Measurements from ENCODE around the gene TOPORS.
A peak's percentile ranks its signal among the peaks of the same experiment; 100 is the strongest.

TOPORS gene

DNA sequence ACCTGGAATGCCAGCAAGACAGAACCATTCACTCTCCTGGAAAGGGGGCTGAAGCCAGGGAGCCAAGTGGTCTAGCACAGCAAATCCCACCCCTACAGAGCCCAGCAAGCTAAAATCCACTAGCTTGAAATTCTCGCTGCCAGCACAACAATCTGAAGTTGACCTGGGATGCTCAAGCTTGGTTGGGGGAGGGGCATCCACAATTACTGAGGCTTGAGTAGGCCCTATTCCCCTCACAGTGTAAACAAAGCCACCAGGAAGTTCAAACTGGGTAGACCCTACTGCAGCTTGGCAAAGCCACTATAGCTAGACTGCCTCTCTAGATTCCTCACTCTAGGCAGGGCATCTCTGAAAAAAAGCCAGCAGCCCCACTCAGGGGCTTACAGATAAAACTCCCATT is 43.7 kb downstream of the TOPORS start:
- no peak overlapping the region for H2BK120ac ChIP-seq (ENCODE audit: low read depth, low read length)

GRCh38 chr9:32503008-32503407 is 49.4 kb downstream of the TOPORS start:
- Histone ChIP-seq H2AFZ (ENCODE audit: low read depth, low read length) (no peak overlapping the region), H2BK15ac (ENCODE audit: low read depth, poor library complexity, severe bottlenecking) (no peak overlapping the region), H3K4ac (ENCODE audit: low read depth in 1 of 2, low read length in 2 of 2) (no peak overlapping the region), H4K8ac (ENCODE audit: low read length) (no peak overlapping the region), H3K4me3 (ENCODE audit: insufficient read depth in 1 of 2, low read depth in 1 of 2, low read length in 2 of 2) (no peak overlapping the region), H3K36me3 (ENCODE audit: control insufficient read depth in 1 of 2, insufficient read depth in 2 of 2, low read depth in 1 of 2, low read length in 2 of 2) (peaks cover 14 to 32% of the 10 kb centered on the region in 2 experiments), H3K4me1 (ENCODE audit: control insufficient read depth, insufficient read depth, low read depth, low read length) (peaks cover 2% of the 10 kb centered on the region), H2BK5ac (ENCODE audit: low read depth, low read length, poor library complexity, severe bottlenecking) (no peak overlapping the region), H3K4me2 (ENCODE audit: low read length, poor library complexity, severe bottlenecking) (no peak overlapping the region), H4K91ac (ENCODE audit: low read length) (no peak overlapping the region), H3K9ac (ENCODE audit: low read length) (no peak overlapping the region), H3K9me3 (ENCODE audit: control insufficient read depth, low read length) (no peaks in the 10 kb centered on the region), H2BK12ac (ENCODE audit: low read length in 2 of 2) (no peak overlapping the region), H3K23ac (ENCODE audit: low read length in 2 of 2) (no peak overlapping the region), H3K27me3 (ENCODE audit: control insufficient read depth in 1 of 2, insufficient read depth in 1 of 2, low read length in 2 of 2) (no peaks in the 10 kb centered on the region), H3K79me1 (replicated peaks; ENCODE audit: low read length, poor library complexity, severe bottlenecking) (peaks cover 19% of the 10 kb centered on the region), H2AK5ac (ENCODE audit: low read length, severe bottlenecking) (no peak overlapping the region), H2BK120ac (ENCODE audit: low read depth, low read length) (no peak overlapping the region), H3K14ac (ENCODE audit: low read length in 2 of 2) (no peak overlapping the region), H3K27ac (ENCODE audit: low read length, poor library complexity, severe bottlenecking) (peak overlapping the region; percentile 52), H3K18ac (ENCODE audit: low read depth in 1 of 2, low read length in 2 of 2) (peak overlapping the region in 1 of 2 experiments; percentile 40)
- no peak for DNase-seq
- 77% methylated on average over 3 of the region's 3 CpGs for WGBS

More for the DNA sequence above, 43.7 kb downstream of the TOPORS start:
- no peak overlapping the region for H2BK12ac ChIP-seq (ENCODE audit: low read length in 2 of 2)
- H3K9me3 ChIP-seq (ENCODE audit: control insufficient read depth, low read length), result peaks cover 3% of the 10 kb centered on the region
- H3K27me3 ChIP-seq (ENCODE audit: control insufficient read depth in 1 of 2, insufficient read depth in 1 of 2, low read length in 2 of 2), result no peaks in the 10 kb centered on the region
- H3K4me2 ChIP-seq (ENCODE audit: low read length, poor library complexity, severe bottlenecking), result no peak overlapping the region
- no peak overlapping the region for H2BK5ac ChIP-seq (ENCODE audit: low read depth, low read length, poor library complexity, severe bottlenecking)
- H2AK5ac ChIP-seq (ENCODE audit: low read length, severe bottlenecking), result no peak overlapping the region
- no peak overlapping the region for H3K14ac ChIP-seq (ENCODE audit: low read length in 2 of 2)
- H4K8ac ChIP-seq (ENCODE audit: low read length), result no peak overlapping the region
- WGBS, result 80% methylated on average over 1 of the region's 1 CpG
- H3K23ac ChIP-seq (ENCODE audit: low read length in 2 of 2), result no peak overlapping the region
- H2BK15ac ChIP-seq (ENCODE audit: low read depth, poor library complexity, severe bottlenecking), result no peak overlapping the region
- no peak overlapping the region for H3K4ac ChIP-seq (ENCODE audit: low read depth in 1 of 2, low read length in 2 of 2)
- H2AFZ ChIP-seq (ENCODE audit: low read depth, low read length), result no peak overlapping the region
- no peak overlapping the region for H3K27ac ChIP-seq (ENCODE audit: low read length, poor library complexity, severe bottlenecking)
- no peak for DNase-seq
- H3K9ac ChIP-seq (ENCODE audit: low read length), result no peak overlapping the region
- no peak overlapping the region for H4K91ac ChIP-seq (ENCODE audit: low read length)
- H3K79me1 ChIP-seq (replicated peaks; ENCODE audit: low read length, poor library complexity, severe bottlenecking), result peaks cover 15% of the 10 kb centered on the region
- no peak overlapping the region for H3K4me3 ChIP-seq (ENCODE audit: insufficient read depth in 1 of 2, low read depth in 1 of 2, low read length in 2 of 2)
- H3K36me3 ChIP-seq (ENCODE audit: control insufficient read depth in 1 of 2, insufficient read depth in 2 of 2, low read depth in 1 of 2, low read length in 2 of 2), result peaks cover 0 to 10% of the 10 kb centered on the region in 2 experiments
- no peak overlapping the region for H3K18ac ChIP-seq (ENCODE audit: low read depth in 1 of 2, low read length in 2 of 2)
- H3K4me1 ChIP-seq (ENCODE audit: control insufficient read depth, insufficient read depth, low read depth, low read length), result peaks cover 4% of the 10 kb centered on the region

DNA sequence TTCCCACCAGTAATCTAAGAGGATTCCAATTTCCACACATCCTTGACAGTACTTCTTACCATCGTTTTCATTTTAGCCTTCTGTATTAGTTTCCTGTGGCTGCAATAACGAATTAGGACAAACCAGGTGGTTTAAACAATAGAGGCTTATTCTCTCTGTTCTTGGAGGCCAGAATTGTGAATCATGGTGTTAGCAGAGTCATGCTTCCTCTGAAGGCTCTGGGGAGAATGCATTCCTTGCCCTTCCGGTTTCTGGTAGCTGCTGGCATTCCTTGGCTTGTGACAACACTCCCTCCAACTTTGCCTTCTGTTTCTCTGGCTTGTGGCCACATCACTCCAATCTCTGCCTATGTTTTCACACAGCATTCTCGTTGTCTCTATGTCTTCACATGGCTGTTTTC is 49.9 kb downstream of the TOPORS start:
- peaks cover 2% of the 10 kb centered on the region for H3K4me1 ChIP-seq (ENCODE audit: control insufficient read depth, insufficient read depth, low read depth, low read length)
- no peaks in the 10 kb centered on the region for H3K9me3 ChIP-seq (ENCODE audit: control insufficient read depth, low read length)
- H4K8ac ChIP-seq (ENCODE audit: low read length), result peak overlapping the region; percentile 36
- H3K4me2 ChIP-seq (ENCODE audit: low read length, poor library complexity, severe bottlenecking), result no peak overlapping the region
- H2BK5ac ChIP-seq (ENCODE audit: low read depth, low read length, poor library complexity, severe bottlenecking), result no peak overlapping the region
- H4K91ac ChIP-seq (ENCODE audit: low read length), result no peak overlapping the region
- H2BK120ac ChIP-seq (ENCODE audit: low read depth, low read length), result no peak overlapping the region
- H3K4me3 ChIP-seq (ENCODE audit: insufficient read depth in 1 of 2, low read depth in 1 of 2, low read length in 2 of 2), result no peak overlapping the region
- H3K27ac ChIP-seq (ENCODE audit: low read length, poor library complexity, severe bottlenecking), result peak overlapping the region; percentile 52
- H3K79me1 ChIP-seq (replicated peaks; ENCODE audit: low read length, poor library complexity, severe bottlenecking), result peaks cover 21% of the 10 kb centered on the region
- no peak overlapping the region for H3K14ac ChIP-seq (ENCODE audit: low read length in 2 of 2)
- peak; percentile 58 for DNase-seq
- no peak overlapping the region for H3K23ac ChIP-seq (ENCODE audit: low read length in 2 of 2)
- no peak overlapping the region for H3K9ac ChIP-seq (ENCODE audit: low read length)
- H2AK5ac ChIP-seq (ENCODE audit: low read length, severe bottlenecking), result peak overlapping the region; percentile 63
- peak overlapping the region in 1 of 2 experiments; percentile 40 for H3K18ac ChIP-seq (ENCODE audit: low read depth in 1 of 2, low read length in 2 of 2)
- no peaks in the 10 kb centered on the region for H3K27me3 ChIP-seq (ENCODE audit: control insufficient read depth in 1 of 2, insufficient read depth in 1 of 2, low read length in 2 of 2)
- 28% methylated on average over 3 of the region's 4 CpGs for WGBS
- no peak overlapping the region for H2BK15ac ChIP-seq (ENCODE audit: low read depth, poor library complexity, severe bottlenecking)
- H3K36me3 ChIP-seq (ENCODE audit: control insufficient read depth in 1 of 2, insufficient read depth in 2 of 2, low read depth in 1 of 2, low read length in 2 of 2), result peaks cover 16 to 35% of the 10 kb centered on the region in 2 experiments
- no peak overlapping the region for H2AFZ ChIP-seq (ENCODE audit: low read depth, low read length)
- no peak overlapping the region for H3K4ac ChIP-seq (ENCODE audit: low read depth in 1 of 2, low read length in 2 of 2)
- no peak overlapping the region for H2BK12ac ChIP-seq (ENCODE audit: low read length in 2 of 2)

- H3K4ac ChIP-seq (ENCODE audit: low read depth in 1 of 2, low read length in 2 of 2), result no peak overlapping the region
- no peaks in the 10 kb centered on the region for H3K27me3 ChIP-seq (ENCODE audit: control insufficient read depth in 1 of 2, insufficient read depth in 1 of 2, low read length in 2 of 2)
- no peak overlapping the region for H3K14ac ChIP-seq (ENCODE audit: low read length in 2 of 2)
- no peak overlapping the region for H3K23ac ChIP-seq (ENCODE audit: low read length in 2 of 2)
- no peak overlapping the region for H2BK12ac ChIP-seq (ENCODE audit: low read length in 2 of 2)
- 100% methylated on average over 1 of the region's 1 CpG for WGBS
- no peak overlapping the region for H2BK120ac ChIP-seq (ENCODE audit: low read depth, low read length)
- no peak overlapping the region for H3K9ac ChIP-seq (ENCODE audit: low read length)
- no peak overlapping the region for H3K4me3 ChIP-seq (ENCODE audit: insufficient read depth in 1 of 2, low read depth in 1 of 2, low read length in 2 of 2)
- H3K79me1 ChIP-seq (replicated peaks; ENCODE audit: low read length, poor library complexity, severe bottlenecking), result peaks cover 21% of the 10 kb centered on the region
- H3K36me3 ChIP-seq (ENCODE audit: control insufficient read depth in 1 of 2, insufficient read depth in 2 of 2, low read depth in 1 of 2, low read length in 2 of 2), result peaks cover 16 to 39% of the 10 kb centered on the region in 2 experiments
- H2BK15ac ChIP-seq (ENCODE audit: low read depth, poor library complexity, severe bottlenecking), result no peak overlapping the region
- H3K9me3 ChIP-seq (ENCODE audit: control insufficient read depth, low read length), result no peaks in the 10 kb centered on the region
- no peak overlapping the region for H4K8ac ChIP-seq (ENCODE audit: low read length)
- H3K4me2 ChIP-seq (ENCODE audit: low read length, poor library complexity, severe bottlenecking), result no peak overlapping the region
- H3K4me1 ChIP-seq (ENCODE audit: control insufficient read depth, insufficient read depth, low read depth, low read length), result peaks cover 2% of the 10 kb centered on the region
- DNase-seq, result no peak
- H3K27ac ChIP-seq (ENCODE audit: low read length, poor library complexity, severe bottlenecking), result no peak overlapping the region
- H2AFZ ChIP-seq (ENCODE audit: low read depth, low read length), result no peak overlapping the region
- no peak overlapping the region for H4K91ac ChIP-seq (ENCODE audit: low read length)
- H2AK5ac ChIP-seq (ENCODE audit: low read length, severe bottlenecking), result no peak overlapping the region
- H2BK5ac ChIP-seq (ENCODE audit: low read depth, low read length, poor library complexity, severe bottlenecking), result no peak overlapping the region
- no peak overlapping the region for H3K18ac ChIP-seq (ENCODE audit: low read depth in 1 of 2, low read length in 2 of 2)
Observed at GRCh38 chr9:32501868-32502267, 50.5 kb downstream of the TOPORS start.

Measured in mesenchymal stem cell (in vitro differentiated cells and primary cell).